HUES48 (cell line): ENCODE results near the gene CHMP2B.
A peak's percentile ranks its signal among the peaks of the same experiment; 100 is the strongest.

Experiments used
- H3K27ac ChIP-seq: one replicate; pipeline ENCODE4 v1.7.0; 2013; ENCODE audit warnings: low read depth, low read length, inconsistent platforms
- H3K27me3 ChIP-seq: 2 replicates; pipeline ENCODE4 v1.6.1; 2013; ENCODE audit warnings: mild to moderate bottlenecking, low read length; ENCODE audit not compliant: control insufficient read depth, insufficient read depth
- H3K36me3 ChIP-seq: 2 replicates; pipeline ENCODE4 v1.6.1; 2013; ENCODE audit warnings: low read length; ENCODE audit not compliant: control insufficient read depth, insufficient read depth
- H3K4me1 ChIP-seq: 2 replicates; pipeline ENCODE4 v1.6.1; 2013; ENCODE audit warnings: mild to moderate bottlenecking, low read length; ENCODE audit not compliant: control insufficient read depth, insufficient read depth
- H3K4me3 ChIP-seq: 2 replicates; pipeline ENCODE4 v1.5.1; 2013; ENCODE audit warnings: mild to moderate bottlenecking, low read depth, low read length
- H3K9ac ChIP-seq: 2 replicates; pipeline ENCODE4 v1.6.1; 2013; ENCODE audit warnings: mild to moderate bottlenecking, low read depth, low read length, moderate library complexity
- H3K9me3 ChIP-seq: 2 replicates; pipeline ENCODE4 v1.6.1; 2013; ENCODE audit warnings: low read length; ENCODE audit not compliant: control insufficient read depth, insufficient read depth

The CHMP2B gene

GRCh38 chr3:87227104-87227834, at the start of gene CHMP2B:
Gene CHMP2B, plus strand, starts transcription at chr3:87227309. Its CDS starts 214 bp downstream, at chr3:87227523.
- Histone ChIP-seq H3K9me3 (no peaks in the 10 kb centered on the region), H3K36me3 (no peaks in the 10 kb centered on the region), H3K27ac (peak within 1 kb of the TSS; percentile 95), H3K4me1 (peaks cover 14% of the 10 kb centered on the region), H3K27me3 (no peaks in the 10 kb centered on the region), H3K4me3 (peak within 1 kb of the TSS; percentile 100), H3K9ac (peak within 1 kb of the TSS; percentile 87)

GRCh38 chr3:87179642-87180041, 47.5 kb upstream of the CHMP2B start:
- H3K4me3 ChIP-seq: no peak overlapping the region
- no peaks in the 10 kb centered on the region for H3K9me3 ChIP-seq
- H3K36me3 ChIP-seq: no peaks in the 10 kb centered on the region
- no peaks in the 10 kb centered on the region for H3K4me1 ChIP-seq
- no peaks in the 10 kb centered on the region for H3K27me3 ChIP-seq
- H3K27ac ChIP-seq: no peak overlapping the region
- H3K9ac ChIP-seq: no peak overlapping the region

- no peak overlapping the region for H3K27ac ChIP-seq
- no peaks in the 10 kb centered on the region; the same call in 1 of the 2 replicates for H3K9me3 ChIP-seq
- no peak overlapping the region for H3K4me3 ChIP-seq
- H3K36me3 ChIP-seq: no peaks in the 10 kb centered on the region
- no peaks in the 10 kb centered on the region; the same call in 1 of the 2 replicates for H3K4me1 ChIP-seq
- H3K27me3 ChIP-seq: no peaks in the 10 kb centered on the region
- no peak overlapping the region for H3K9ac ChIP-seq
These were observed 45.6 kb upstream of the CHMP2B start for GRCh38 chr3:87181551-87181950.

- Histone ChIP-seq H3K36me3 (no peaks in the 10 kb centered on the region), H3K9me3 (no peaks in the 10 kb centered on the region; the same call in 1 of the 2 replicates), H3K9ac (no peak overlapping the region), H3K4me3 (no peak overlapping the region), H3K27ac (no peak overlapping the region), H3K27me3 (no peaks in the 10 kb centered on the region), H3K4me1 (peaks cover 4% of the 10 kb centered on the region; the same call in 1 of the 2 replicates)
These were observed 45.1 kb upstream of the CHMP2B start for GRCh38 chr3:87182023-87182422.

- Histone ChIP-seq H3K4me3 (no peak overlapping the region), H3K4me1 (peaks cover 6% of the 10 kb centered on the region; the same call in 1 of the 2 replicates), H3K36me3 (no peaks in the 10 kb centered on the region), H3K27me3 (no peaks in the 10 kb centered on the region), H3K9me3 (no peaks in the 10 kb centered on the region; the same call in 1 of the 2 replicates), H3K9ac (no peak overlapping the region), H3K27ac (no peak overlapping the region)
These were observed 40.4 kb upstream of the CHMP2B start for GRCh38 chr3:87186608-87187159.

- Histone ChIP-seq H3K9me3 (peaks cover 19% of the 10 kb centered on the region), H3K4me3 (no peak overlapping the region), H3K27me3 (no peaks in the 10 kb centered on the region), H3K36me3 (no peaks in the 10 kb centered on the region), H3K4me1 (peaks cover 6% of the 10 kb centered on the region; the same call in 1 of the 2 replicates), H3K27ac (no peak overlapping the region), H3K9ac (no peak overlapping the region)
These were observed 35.9 kb upstream of the CHMP2B start for GRCh38 chr3:87191175-87191574.

- Histone ChIP-seq H3K4me1 (peaks cover 5% of the 10 kb centered on the region; the same call in 1 of the 2 replicates), H3K27ac (no peak overlapping the region), H3K9ac (no peak overlapping the region), H3K9me3 (peaks cover 23% of the 10 kb centered on the region), H3K27me3 (no peaks in the 10 kb centered on the region), H3K4me3 (no peak overlapping the region), H3K36me3 (no peaks in the 10 kb centered on the region)
These were observed 35.5 kb upstream of the CHMP2B start for GRCh38 chr3:87191641-87192040.

- Histone ChIP-seq H3K4me1 (no peaks in the 10 kb centered on the region), H3K9me3 (peaks cover 23% of the 10 kb centered on the region), H3K4me3 (no peak overlapping the region), H3K27ac (no peak overlapping the region), H3K9ac (no peak overlapping the region), H3K36me3 (no peaks in the 10 kb centered on the region), H3K27me3 (no peaks in the 10 kb centered on the region)
These were observed 30.2 kb upstream of the CHMP2B start for GRCh38 chr3:87196879-87197278.

GRCh38 chr3:87197531-87197930, 29.6 kb upstream of the CHMP2B start:
- Histone ChIP-seq H3K27me3 (no peaks in the 10 kb centered on the region), H3K4me1 (no peaks in the 10 kb centered on the region), H3K4me3 (no peak overlapping the region), H3K9me3 (peaks cover 23% of the 10 kb centered on the region), H3K9ac (no peak overlapping the region), H3K27ac (no peak overlapping the region), H3K36me3 (no peaks in the 10 kb centered on the region)

- H3K4me1 ChIP-seq: no peaks in the 10 kb centered on the region
- peaks cover 23% of the 10 kb centered on the region for H3K9me3 ChIP-seq
- no peak overlapping the region for H3K4me3 ChIP-seq
- H3K36me3 ChIP-seq: no peaks in the 10 kb centered on the region
- no peaks in the 10 kb centered on the region for H3K27me3 ChIP-seq
- H3K27ac ChIP-seq: no peak overlapping the region
- no peak overlapping the region for H3K9ac ChIP-seq
These were observed 28.3 kb upstream of the CHMP2B start for GRCh38 chr3:87198774-87199173.

GRCh38 chr3:87199628-87200027, 27.5 kb upstream of the CHMP2B start:
- Histone ChIP-seq H3K27me3 (no peaks in the 10 kb centered on the region), H3K9me3 (peaks cover 19% of the 10 kb centered on the region), H3K9ac (no peak overlapping the region), H3K27ac (no peak overlapping the region), H3K4me3 (no peak overlapping the region), H3K4me1 (no peaks in the 10 kb centered on the region), H3K36me3 (no peaks in the 10 kb centered on the region)
